Activated CD4-positive, alpha-beta memory T cell treated with anti-CD3 and anti-CD28 coated beads for 36 hours (primary cell): ENCODE results near the gene PKM. TPM values are rescaled to one million over a fixed set of nuclear protein-coding genes. Genes with fewer than 3 reads are reported as not detected.

Experiments used
- CTCF ChIA-PET: fragments of 350-600 bp; sonication (Branson Sonifier 250); formaldehyde crosslinking; loops from one replicate; lab custom pipeline; 2021; ENCODE audit warnings: antibody characterized with exemption, inconsistent platforms; lab: Charles Lee
- POLR2A ChIA-PET: fragments of 350-600 bp; sonication (Branson Sonifier 250); formaldehyde crosslinking; loops from one replicate; lab custom pipeline; 2021; ENCODE audit warnings: antibody characterized with exemption; lab: Charles Lee
- DNase-seq: peaks from one replicate; pipeline ENCODE4 v3.0.0-alpha.2; 2020
- H3K27ac Mint-ChIP-seq: one replicate; pipeline ENCODE4 v1.8.0; 2021; ENCODE audit warnings: mixed read lengths
- H3K27me3 Mint-ChIP-seq: one replicate; pipeline ENCODE4 v1.8.0; 2021; ENCODE audit warnings: mixed read lengths
- H3K36me3 Mint-ChIP-seq: one replicate; pipeline ENCODE4 v1.8.0; 2021; ENCODE audit warnings: mixed read lengths
- H3K4me1 Mint-ChIP-seq: one replicate; pipeline ENCODE4 v1.8.0; 2021; ENCODE audit warnings: low read depth, mixed read lengths
- H3K4me3 Mint-ChIP-seq: one replicate; pipeline ENCODE4 v1.8.0; 2021; ENCODE audit warnings: mild to moderate bottlenecking, mixed read lengths
- H3K9me3 Mint-ChIP-seq: one replicate; pipeline ENCODE4 v1.8.0; 2021; ENCODE audit warnings: mixed read lengths
- intact Hi-C: fragments of 100-400 bp; cut with micrococcal nuclease; formaldehyde crosslinking; loops from one replicate; pipeline ENCODE4 v1.15.1; 2023
- total RNA-seq, 2 experiments: library from RNA; stranded (reverse); gene quantifications; one replicate each; pipeline ENCODE4 v1.2.3, GENCODE V29; 2021

The PKM gene
- total RNA-seq, 2 experiments from 2014 or later, result 2,032 to 2,053 TPM

DNA sequence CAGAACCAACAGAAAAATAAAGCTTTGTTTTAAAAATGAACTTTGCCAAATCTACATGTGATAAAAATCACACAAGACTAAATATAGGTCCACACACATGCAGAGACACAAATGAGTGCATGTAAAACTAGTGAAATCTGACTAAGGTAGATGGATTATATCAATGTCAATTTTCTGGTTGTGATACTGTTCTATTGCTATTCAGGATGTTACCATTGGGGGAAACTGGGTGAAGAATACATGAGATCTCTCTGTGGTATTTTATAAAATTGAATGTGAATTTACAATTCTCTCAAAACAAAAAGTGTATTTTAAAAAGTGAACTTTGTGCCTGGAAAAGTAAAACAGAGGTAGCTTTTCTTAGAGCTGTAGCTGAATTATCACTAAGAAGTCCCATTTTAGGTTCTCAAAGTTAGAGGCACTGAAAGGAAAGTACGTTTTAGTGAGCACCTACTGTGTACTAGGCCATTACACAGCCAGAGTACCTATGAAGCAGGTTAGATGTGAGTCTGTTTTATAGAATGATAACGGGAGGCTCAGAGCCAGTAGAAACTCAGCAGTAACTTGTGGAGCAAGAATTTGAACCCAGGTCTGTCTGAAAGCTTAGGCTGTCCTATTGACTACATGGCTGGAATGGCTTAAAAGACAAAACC is 41.6 kb downstream of the PKM start:
- Mint-ChIP-seq H3K9me3 (no peaks in the 10 kb centered on the region), H3K27ac (no peak overlapping the region), H3K36me3 (no peaks in the 10 kb centered on the region), H3K4me1 (peaks cover 2% of the 10 kb centered on the region), H3K27me3 (peaks cover 8% of the 10 kb centered on the region), H3K4me3 (no peak overlapping the region)
- ChIA-PET POLR2A (no interaction called here), CTCF (no interaction called here)
- intact Hi-C loops, result no loop called here
- no peak for DNase-seq

DNA sequence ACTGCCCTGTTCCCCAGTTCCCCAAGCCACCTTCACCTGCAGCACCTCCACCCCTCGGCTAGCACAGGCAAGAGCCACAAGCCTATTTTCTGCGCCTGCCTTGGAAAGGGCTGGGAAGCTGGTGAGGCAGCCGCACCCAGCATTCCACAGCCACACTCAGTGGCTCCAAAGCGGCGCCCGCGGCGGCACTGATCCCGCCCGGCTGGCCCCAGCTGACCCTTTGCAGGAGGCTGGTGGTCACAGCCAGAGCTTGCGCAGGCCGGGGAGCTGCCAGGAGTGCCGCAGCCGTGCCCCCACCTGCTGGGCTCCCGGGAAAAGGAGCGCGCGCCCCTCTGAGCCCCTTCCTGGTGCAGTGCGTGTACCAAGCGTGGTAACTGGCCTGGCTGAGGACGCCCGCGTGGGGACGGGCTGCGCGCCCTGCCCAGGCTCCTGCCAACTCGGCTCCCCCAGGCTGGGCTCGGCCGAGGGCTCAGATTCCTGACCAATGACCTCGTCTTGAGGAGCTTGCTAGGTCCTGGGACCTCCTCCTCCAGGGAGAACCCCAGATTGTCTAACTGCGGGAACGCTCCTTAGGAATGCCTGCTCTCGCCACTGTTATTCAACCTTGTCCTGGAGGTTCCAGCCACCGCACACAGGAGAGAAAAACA is 46.7 kb downstream of the PKM start:
- Mint-ChIP-seq H3K9me3 (no peaks in the 10 kb centered on the region), H3K36me3 (no peaks in the 10 kb centered on the region), H3K4me3 (no peak overlapping the region), H3K4me1 (peaks cover 2% of the 10 kb centered on the region), H3K27ac (no peak overlapping the region), H3K27me3 (peaks cover 27% of the 10 kb centered on the region)
- ChIA-PET CTCF (no interaction called here), POLR2A (no interaction called here)
- DNase-seq, result no peak
- intact Hi-C loops, result no loop called here

DNA sequence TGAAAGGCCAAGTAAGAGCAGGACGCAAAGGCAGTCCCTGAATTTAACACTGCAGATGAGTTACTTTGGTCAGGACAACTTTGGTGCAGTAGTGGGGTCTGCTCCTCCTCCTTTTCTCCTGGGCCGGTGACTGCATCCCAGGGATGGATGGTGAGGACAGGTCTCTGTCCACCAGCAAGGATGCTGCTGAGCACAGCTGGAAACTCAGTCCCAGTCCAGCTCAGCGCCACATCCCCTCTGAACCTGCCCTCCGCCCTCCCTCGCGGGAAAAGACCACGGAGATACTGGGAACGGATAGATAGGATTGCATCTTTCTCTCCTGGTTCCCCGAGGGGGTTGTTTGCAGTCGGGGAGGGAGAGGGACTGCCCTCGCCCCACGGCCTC is 47.2 kb downstream of the PKM start:
- Mint-ChIP-seq H3K27ac (no peak overlapping the region), H3K9me3 (no peaks in the 10 kb centered on the region), H3K4me1 (peaks cover 2% of the 10 kb centered on the region), H3K4me3 (no peak overlapping the region), H3K27me3 (peaks cover 27% of the 10 kb centered on the region), H3K36me3 (no peaks in the 10 kb centered on the region)
- CTCF ChIA-PET, result no interaction called here
- DNase-seq, result no peak
- intact Hi-C loops, result no loop called here
- POLR2A ChIA-PET, result no interaction called here

DNA sequence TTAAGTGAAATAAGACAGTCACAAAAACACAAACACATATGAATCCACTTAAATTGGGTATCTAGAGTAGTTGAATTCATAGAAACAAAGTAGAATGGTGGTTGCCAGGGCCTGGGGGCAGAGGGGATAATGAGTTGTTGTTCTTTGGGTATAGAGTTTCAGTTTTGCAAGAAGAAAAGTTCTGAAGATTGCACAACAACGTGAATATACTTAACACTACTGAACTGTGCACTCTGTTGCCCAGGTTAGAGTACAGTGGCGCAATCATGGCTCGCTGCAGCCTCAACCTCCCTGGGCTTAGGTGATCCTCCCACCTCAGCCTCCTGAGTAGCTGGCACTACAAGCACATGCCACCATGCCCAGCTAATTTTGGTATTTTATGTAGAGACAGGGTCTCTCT is 48.3 kb downstream of the PKM start:
- POLR2A ChIA-PET, result no interaction called here

DNA sequence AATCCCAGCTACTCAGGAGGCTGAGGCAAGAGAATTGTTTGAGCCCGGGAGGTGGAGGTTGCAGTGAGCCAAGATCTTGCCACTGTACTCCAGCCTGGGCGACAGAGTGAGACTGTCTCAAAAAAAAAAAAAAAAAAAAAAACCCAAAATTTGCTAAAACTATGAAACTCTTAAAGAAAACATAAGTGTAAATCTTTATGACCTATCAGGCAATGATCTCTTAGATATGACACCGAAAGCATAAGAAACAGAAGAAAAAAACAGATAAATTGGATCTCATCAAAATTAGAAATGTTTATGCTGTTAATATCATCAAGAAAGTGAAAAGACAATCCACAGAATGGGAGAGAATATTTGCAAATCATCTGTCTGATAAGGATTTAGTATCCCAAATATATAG is 48.7 kb downstream of the PKM start:
- H3K27me3 Mint-ChIP-seq, result peaks cover 27% of the 10 kb centered on the region
- H3K9me3 Mint-ChIP-seq, result no peaks in the 10 kb centered on the region
- POLR2A ChIA-PET, result no interaction called here
- intact Hi-C loops, result no loop called here
- H3K36me3 Mint-ChIP-seq, result no peaks in the 10 kb centered on the region
- no peak overlapping the region for H3K27ac Mint-ChIP-seq
- CTCF ChIA-PET, result no interaction called here
- no peak for DNase-seq
- peaks cover 2% of the 10 kb centered on the region for H3K4me1 Mint-ChIP-seq
- H3K4me3 Mint-ChIP-seq, result no peak overlapping the region

More for the DNA sequence above, 48.3 kb downstream of the PKM start:
- Mint-ChIP-seq H3K27ac (no peak overlapping the region), H3K36me3 (no peaks in the 10 kb centered on the region), H3K4me1 (peaks cover 2% of the 10 kb centered on the region), H3K27me3 (peaks cover 27% of the 10 kb centered on the region), H3K4me3 (no peak overlapping the region), H3K9me3 (no peaks in the 10 kb centered on the region)
- CTCF ChIA-PET, result no interaction called here
- DNase-seq, result no peak
- intact Hi-C loops, result no loop called here

DNA sequence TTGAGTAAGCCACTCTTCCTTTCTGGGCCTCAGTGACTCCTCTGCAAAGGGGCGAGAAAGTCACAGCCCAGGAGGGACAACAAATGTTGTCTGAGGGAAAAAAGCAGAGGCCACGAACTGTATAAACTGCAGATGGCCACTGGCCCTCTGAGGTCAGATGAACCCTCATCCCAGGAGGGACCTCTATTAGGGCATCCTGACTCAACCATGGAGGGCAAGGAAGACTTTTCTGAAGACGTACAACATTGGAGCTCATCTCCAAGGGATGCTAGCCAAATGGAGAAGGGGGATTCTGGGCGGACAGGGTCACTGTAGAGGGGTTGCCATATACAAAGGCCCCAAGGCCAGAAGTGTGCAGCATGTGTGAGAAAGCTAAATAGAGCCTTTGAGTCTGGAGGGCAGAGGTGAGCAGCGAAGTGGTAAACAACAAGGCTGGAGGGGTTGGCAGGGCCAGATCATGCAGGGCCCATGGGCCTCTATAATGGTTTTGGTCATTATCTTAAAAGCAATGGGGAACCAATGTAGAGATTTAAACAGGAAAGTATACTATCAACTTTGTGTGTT is 50.1 kb downstream of the PKM start:
- Mint-ChIP-seq H3K27ac (no peak overlapping the region), H3K27me3 (peaks cover 27% of the 10 kb centered on the region), H3K9me3 (no peaks in the 10 kb centered on the region), H3K4me1 (peaks cover 2% of the 10 kb centered on the region), H3K4me3 (no peak overlapping the region), H3K36me3 (no peaks in the 10 kb centered on the region)
- POLR2A ChIA-PET, result no interaction called here
- CTCF ChIA-PET, result interaction anchor here (1.1 kb wide), 1 partner anchor 25 kb away, joined by 3 read pairs; no protein-coding TSS in a partner anchor
- intact Hi-C loops, result no loop called here
- DNase-seq, result no peak

DNA sequence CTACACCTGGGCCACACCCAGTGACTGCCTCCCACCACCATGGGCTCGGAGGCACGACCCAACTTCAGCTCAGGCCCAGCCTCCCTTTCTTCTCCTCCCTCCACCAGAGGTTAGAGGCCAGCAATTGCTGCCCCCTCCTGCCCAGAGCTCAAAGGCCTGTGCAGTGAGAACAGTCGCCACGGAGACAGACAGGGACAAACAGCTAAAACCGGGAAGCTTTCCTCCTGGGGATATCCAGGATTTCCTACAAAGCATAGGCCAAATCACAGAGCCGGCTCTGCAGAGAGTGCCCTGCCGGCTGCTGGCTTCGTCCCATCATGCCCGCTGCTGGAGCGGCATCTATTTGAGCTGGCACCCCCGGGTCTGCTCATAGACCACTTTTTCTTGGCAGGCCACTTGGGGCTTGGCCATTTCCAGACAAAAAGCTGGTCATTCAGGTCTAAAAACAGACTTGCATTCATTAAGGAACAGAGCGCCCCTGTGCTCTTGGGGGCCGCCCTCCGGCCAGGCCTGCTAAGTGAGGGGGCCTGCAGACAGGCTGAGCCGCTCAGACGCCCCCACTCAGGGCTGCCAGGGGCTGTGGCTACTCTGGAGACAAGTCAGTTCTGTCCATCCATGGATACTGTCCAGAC is 50.9 kb downstream of the PKM start:
- POLR2A ChIA-PET, result no interaction called here
- H3K9me3 Mint-ChIP-seq, result no peaks in the 10 kb centered on the region
- intact Hi-C loops, result no loop called here
- no peak for DNase-seq
- H3K4me1 Mint-ChIP-seq, result peaks cover 2% of the 10 kb centered on the region
- peaks cover 22% of the 10 kb centered on the region for H3K27me3 Mint-ChIP-seq
- no peaks in the 10 kb centered on the region for H3K36me3 Mint-ChIP-seq
- no peak overlapping the region for H3K27ac Mint-ChIP-seq
- H3K4me3 Mint-ChIP-seq, result no peak overlapping the region
- CTCF ChIA-PET, result interaction anchor here (1.1 kb wide), 1 partner anchor 24 kb away, joined by 3 read pairs; no protein-coding TSS in a partner anchor

DNA sequence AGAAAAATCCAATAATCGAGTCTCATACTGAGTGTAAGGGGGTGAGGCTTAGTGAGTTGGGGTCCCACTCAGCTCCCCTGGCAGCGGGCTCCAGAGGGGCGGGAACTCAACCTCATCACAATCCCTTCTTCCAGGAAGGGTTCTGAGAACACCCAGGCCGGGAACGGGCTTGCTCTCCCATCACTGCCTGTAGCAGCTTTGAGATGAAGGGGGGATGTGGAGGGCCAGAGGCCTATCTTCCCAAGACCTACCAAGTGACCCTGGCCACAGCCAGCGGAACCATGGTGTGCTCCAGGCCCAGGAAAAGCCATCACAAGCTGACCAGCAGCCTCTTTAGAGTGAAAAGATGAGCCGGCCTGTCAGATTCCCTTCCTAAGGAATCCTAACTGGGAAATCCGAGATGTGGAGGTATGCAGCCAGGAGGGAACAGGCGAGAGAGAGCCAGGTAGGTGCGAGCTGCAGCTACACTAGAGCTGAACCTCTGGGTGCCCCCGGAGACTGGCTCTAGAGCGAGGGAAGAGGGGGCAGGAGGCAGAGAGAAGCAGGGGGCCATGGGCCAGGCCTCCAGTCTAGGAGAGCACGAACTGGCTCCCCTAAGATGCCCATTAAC is 51.9 kb downstream of the PKM start:
- no peaks in the 10 kb centered on the region for H3K4me1 Mint-ChIP-seq
- intact Hi-C loops, result no loop called here
- no peak overlapping the region for H3K27ac Mint-ChIP-seq
- peaks cover 18% of the 10 kb centered on the region for H3K27me3 Mint-ChIP-seq
- H3K4me3 Mint-ChIP-seq, result no peak overlapping the region
- ChIA-PET POLR2A (no interaction called here), CTCF (no interaction called here)
- DNase-seq, result no peak
- no peaks in the 10 kb centered on the region for H3K36me3 Mint-ChIP-seq
- no peaks in the 10 kb centered on the region for H3K9me3 Mint-ChIP-seq

DNA sequence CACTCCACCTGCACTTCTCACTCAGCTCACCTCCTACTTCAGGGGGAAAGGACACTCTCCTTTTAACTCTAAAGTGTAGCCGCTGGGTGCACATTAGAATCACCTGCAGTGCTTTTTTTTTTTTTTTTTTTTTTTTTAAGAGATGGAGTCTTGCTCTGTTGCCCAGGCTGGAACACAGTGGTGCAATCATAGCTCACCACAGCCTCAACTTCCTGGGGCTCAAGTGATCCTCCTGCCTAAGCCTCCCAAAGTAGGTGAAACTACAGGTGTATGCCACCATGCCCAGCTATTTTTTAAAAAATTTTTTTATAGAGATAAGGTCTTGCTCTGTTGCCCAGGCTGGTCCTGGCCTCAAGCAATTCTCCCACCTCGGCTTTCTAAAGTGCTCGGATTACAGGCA is 54.2 kb downstream of the PKM start:
- peaks cover 5% of the 10 kb centered on the region for H3K27me3 Mint-ChIP-seq
- ChIA-PET POLR2A (interaction anchor here (0.6 kb wide), 1 partner anchor 21 kb away, joined by 3 read pairs; no protein-coding TSS in a partner anchor), CTCF (interaction anchor here (0.6 kb wide), 1 partner anchor 395 kb away, joined by 4 read pairs; no protein-coding TSS in a partner anchor)
- no peak overlapping the region for H3K27ac Mint-ChIP-seq
- intact Hi-C loops, result no loop called here
- no peaks in the 10 kb centered on the region for H3K9me3 Mint-ChIP-seq
- DNase-seq, result no peak
- no peaks in the 10 kb centered on the region for H3K4me1 Mint-ChIP-seq
- H3K4me3 Mint-ChIP-seq, result no peak overlapping the region
- no peaks in the 10 kb centered on the region for H3K36me3 Mint-ChIP-seq

DNA sequence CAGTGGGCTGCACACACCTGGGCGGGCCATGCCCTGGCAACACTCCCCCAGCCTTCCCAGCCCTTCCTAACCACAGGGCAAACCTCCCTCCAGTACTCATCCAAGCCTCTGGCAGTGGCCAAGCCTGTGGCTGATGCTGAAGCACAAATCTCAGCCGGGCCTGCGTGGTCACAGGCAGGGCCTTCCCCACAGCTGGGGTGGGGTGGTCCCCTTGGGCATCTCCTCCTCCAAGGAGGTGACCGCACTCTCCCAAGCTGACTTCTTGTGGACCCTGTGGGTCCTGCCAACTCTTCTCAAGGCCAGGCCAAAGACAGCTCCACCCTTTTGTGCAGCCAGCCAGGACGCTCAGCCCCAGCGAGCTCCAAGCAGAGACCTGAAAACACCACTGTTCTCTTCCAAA is 54.8 kb downstream of the PKM start:
- intact Hi-C loops, result no loop called here
- DNase-seq, result no peak
- POLR2A ChIA-PET, result no interaction called here
- no peaks in the 10 kb centered on the region for H3K4me1 Mint-ChIP-seq
- H3K27me3 Mint-ChIP-seq, result no peaks in the 10 kb centered on the region
- CTCF ChIA-PET, result interaction anchor here (0.6 kb wide), 1 partner anchor 394 kb away, joined by 4 read pairs; no protein-coding TSS in a partner anchor
- H3K9me3 Mint-ChIP-seq, result no peaks in the 10 kb centered on the region
- H3K36me3 Mint-ChIP-seq, result no peaks in the 10 kb centered on the region
- no peak overlapping the region for H3K4me3 Mint-ChIP-seq
- no peak overlapping the region for H3K27ac Mint-ChIP-seq

DNA sequence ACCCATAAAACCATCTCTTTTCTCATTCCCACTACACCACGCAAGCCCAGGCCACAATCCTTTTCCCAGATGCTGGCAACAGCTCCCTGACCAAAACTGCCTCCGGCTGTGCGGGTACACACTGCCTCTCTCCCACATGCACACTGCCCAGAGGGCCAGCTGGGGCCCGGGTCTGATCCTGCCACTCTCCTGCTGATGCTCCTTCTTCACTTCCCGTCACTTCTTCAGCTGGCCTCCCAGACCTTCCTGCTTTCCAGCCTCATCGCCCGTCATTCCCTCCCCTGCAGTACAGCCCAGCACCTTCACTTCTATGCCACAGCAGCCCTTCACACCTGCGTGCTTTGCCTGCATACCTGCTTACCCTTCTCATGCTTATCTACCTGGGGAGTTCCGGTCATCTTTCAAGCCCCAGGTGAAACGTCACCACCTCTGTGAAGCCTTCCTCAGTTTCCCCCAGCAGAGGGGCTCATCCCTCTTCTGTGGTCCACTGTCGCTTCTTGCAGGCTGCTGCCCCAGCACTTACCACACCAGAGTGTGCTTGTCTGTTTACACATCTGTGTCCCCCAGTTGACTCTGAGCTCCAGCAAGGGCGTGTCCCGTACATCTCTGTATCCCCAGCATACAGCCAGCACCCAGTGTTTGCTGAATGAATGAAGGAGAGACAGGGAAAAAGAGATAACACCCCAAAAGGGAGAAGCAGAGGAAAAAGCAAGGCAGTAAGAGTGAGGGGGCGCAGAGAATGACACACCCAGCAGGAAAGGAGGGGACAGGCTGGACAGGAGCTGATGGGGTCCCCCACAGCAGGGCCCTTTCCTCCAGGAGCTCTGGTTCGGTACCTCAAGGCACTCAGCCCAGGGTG is 55.6 kb downstream of the PKM start:
- ChIA-PET POLR2A (no interaction called here), CTCF (no interaction called here)
- DNase-seq, result no peak
- H3K27ac Mint-ChIP-seq, result no peak overlapping the region
- H3K4me3 Mint-ChIP-seq, result no peak overlapping the region
- no peaks in the 10 kb centered on the region for H3K4me1 Mint-ChIP-seq
- no peaks in the 10 kb centered on the region for H3K27me3 Mint-ChIP-seq
- intact Hi-C loops, result no loop called here
- no peaks in the 10 kb centered on the region for H3K36me3 Mint-ChIP-seq
- no peaks in the 10 kb centered on the region for H3K9me3 Mint-ChIP-seq
